SIG-M5 (cell line): ENCODE results near the gene RAI1.
"Not testable (repeated sequence)": the region's sequence is repeated elsewhere in the genome, so short reads cannot be mapped to it uniquely, and the experiment has no call there.

Source experiments
- DNase-seq: peaks from one replicate; lab custom pipeline; 2025; lab: John Stamatoyannopoulos, UW

The RAI1 gene, protein sequence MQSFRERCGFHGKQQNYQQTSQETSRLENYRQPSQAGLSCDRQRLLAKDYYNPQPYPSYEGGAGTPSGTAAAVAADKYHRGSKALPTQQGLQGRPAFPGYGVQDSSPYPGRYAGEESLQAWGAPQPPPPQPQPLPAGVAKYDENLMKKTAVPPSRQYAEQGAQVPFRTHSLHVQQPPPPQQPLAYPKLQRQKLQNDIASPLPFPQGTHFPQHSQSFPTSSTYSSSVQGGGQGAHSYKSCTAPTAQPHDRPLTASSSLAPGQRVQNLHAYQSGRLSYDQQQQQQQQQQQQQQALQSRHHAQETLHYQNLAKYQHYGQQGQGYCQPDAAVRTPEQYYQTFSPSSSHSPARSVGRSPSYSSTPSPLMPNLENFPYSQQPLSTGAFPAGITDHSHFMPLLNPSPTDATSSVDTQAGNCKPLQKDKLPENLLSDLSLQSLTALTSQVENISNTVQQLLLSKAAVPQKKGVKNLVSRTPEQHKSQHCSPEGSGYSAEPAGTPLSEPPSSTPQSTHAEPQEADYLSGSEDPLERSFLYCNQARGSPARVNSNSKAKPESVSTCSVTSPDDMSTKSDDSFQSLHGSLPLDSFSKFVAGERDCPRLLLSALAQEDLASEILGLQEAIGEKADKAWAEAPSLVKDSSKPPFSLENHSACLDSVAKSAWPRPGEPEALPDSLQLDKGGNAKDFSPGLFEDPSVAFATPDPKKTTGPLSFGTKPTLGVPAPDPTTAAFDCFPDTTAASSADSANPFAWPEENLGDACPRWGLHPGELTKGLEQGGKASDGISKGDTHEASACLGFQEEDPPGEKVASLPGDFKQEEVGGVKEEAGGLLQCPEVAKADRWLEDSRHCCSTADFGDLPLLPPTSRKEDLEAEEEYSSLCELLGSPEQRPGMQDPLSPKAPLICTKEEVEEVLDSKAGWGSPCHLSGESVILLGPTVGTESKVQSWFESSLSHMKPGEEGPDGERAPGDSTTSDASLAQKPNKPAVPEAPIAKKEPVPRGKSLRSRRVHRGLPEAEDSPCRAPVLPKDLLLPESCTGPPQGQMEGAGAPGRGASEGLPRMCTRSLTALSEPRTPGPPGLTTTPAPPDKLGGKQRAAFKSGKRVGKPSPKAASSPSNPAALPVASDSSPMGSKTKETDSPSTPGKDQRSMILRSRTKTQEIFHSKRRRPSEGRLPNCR (N-terminal part only)

DNA sequence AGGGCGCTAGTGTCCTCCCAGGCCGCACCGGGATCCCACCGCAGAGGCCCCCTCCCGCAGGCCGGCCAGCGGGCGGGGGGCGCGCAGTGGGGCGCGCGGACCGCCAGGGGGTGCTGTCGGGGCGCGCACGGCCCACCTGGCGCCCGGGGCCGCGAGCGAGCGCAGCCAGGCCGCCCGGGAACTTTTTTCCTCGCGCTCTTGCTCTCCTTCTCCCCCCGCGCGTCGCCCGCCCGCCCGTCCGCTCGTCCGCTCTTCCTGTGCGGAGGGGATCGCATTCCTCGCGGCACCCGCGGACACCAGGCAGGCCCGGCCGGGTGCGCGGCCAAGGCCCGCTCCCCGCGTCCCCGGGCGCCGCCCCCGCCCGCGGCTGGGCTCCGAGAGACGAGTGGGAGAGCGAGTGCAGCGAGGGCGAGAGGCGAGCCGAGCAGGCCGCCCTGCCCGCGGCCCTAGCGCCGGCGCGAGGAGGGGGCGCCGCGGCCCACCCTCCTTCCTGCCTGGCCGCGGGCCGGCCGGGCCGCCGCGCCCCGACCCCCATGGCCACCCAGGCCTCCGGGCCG, at the start of gene RAI1:
Gene RAI1, plus strand, starts transcription at position 272 of the 557 bp plus-strand sequence. CDS start 111,491 bp downstream, outside the sequence.
- no peak for DNase-seq

GRCh38 chr17:17632690-17633089, 48.6 kb upstream of the RAI1 start:
- not testable (repeated sequence) for DNase-seq

DNA sequence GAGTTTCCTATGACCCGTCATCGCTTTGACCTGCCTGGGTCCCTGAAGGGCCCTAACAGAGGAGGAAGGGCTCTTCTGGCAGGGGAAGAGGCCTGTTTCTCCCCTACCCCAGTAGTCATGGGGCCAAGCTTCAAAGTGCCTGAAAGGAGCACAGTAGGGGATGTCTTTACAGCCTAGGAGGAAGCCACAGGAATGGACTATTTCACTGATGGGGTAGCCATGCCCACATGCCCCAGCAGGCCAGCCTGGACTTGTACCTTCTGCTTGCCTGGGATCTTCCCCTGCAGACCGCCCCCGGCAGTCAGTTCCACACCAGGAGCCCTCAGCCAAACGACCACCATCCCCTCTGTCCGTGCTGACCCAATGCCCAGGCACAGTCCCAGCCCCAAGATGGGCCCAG, 47.9 kb upstream of the RAI1 start:
- DNase-seq, result no peak

GRCh38 chr17:17635126-17635525, 46.1 kb upstream of the RAI1 start:
- no peak for DNase-seq

DNA sequence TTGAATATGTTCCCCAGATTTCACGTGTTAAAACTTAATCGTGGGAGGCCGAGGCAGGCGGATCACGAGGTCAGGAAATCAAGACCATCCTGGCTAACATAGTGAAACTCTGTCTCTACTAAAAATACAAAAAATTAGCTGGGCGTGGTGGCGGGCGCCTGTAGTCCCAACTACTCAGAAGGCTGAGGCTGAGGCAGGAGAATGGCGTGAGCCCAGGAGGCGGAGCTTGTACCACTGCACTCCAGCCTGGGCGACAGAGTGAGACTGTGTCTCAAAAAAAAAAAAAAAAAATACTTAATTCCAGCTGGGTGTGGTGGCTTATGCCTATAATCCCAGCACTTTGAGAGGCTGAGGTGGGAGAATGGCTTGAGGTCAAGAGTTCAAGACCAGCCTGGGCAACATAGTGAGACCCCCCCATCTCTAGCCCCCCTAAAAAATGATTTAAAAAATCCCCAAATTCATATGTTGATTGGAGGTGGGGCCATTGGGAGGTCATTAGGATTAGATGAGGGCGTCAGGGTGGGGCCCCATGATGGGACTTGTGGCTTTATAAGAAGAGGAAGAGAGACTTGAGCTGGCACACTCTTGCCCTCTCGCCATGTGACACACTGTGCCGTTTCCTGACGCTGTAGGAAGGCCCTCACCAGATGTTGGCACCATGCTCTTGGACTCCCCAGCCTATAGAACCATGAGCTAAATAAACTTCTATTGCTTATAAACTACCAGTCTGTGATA, 45.6 kb upstream of the RAI1 start:
- not testable (repeated sequence) for DNase-seq

DNA sequence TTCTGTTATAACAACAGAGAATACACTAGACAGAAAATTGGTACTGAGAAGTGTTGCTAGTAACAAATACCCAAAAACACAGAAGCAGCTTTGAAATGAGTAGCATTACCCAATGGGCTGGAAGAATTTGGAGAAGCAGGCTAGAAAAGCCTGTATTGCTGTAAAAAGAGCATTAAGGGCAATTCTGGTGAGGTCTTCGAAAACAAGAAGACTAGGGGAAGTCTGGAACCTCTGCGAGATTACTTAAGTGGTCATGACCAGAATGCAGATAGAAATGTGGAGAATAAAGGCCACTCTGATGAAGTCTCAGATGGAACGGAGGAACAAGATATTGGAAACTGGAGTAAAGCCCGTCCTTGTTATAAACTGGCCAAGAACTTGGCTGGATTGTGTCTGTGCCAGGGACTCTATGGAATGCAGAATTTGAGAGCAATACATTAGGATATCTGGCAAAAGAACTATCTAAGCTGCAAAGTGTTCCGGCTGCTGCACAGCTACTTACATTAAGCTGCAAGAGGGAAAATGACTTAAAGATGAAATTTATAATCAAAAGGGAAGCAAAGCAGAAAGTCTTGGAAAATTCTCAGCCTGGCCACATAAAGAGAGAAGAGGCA, 44.9 kb upstream of the RAI1 start:
- DNase-seq, result no peak

DNA sequence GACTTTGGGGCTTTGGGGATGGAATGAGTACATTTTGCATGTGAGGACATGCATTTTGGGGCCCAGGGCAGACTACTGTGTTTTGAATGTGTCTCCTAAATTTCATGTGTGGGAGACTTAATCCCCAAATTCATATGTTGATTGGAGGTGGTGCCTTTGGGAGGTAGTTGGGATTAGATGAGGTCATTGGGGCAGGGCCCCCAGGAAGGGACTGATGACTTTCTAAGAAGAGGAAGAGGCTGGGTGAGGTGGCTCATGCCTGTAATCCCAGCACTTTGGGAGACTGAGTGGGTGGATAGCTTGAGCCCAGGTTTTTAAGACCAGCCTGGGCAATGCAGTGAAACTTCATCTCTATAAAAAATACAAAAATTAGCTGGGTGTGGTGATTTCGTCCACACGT, 42.8 kb upstream of the RAI1 start:
- DNase-seq, result no peak

- DNase-seq, result not testable (repeated sequence)
These were observed 41.5 kb upstream of the RAI1 start for GRCh38 chr17:17639661-17640270.

DNA sequence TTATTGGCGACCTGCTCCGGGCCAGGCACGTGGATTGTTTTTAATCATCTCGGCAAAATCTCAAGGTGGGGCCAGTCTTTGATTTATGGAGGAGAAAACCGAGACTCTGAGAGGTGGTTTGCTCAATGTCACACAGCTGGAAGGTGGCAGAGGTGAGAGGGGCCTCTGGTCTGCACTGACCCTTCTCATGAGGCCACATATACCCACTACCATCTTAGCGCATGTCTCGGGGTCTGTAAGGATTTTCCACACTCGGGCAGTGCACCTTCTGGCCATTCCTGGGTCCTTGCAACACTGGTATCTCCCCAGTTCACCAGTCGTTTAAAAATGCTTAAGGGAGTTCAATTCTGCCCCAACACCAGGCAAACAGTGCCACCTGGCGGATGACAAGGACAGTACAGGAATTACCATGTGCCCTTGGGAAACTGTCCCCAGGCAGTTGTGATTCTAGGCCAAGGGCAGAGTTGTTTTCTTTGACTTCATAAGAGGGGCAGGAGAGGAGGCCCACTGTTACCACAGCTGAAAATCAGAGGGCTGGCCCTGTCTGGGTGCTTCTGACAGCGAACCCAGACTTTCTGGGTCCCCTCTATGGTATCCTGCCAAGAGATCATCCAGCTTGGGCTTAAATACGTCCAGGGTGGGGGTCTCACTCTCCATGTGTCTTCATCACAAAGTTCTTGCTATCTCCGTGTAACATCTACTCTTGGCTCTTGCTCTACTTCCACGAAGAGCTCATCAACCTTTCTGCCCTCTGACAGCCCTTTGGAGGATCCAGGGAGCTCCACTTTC, 39.4 kb upstream of the RAI1 start:
- DNase-seq, result no peak

- not testable (repeated sequence) for DNase-seq
These were observed 36.1 kb upstream of the RAI1 start for GRCh38 chr17:17645148-17645547.

- DNase-seq, result no peak
These were observed 35.3 kb upstream of the RAI1 start for GRCh38 chr17:17645961-17646360.

- no peak for DNase-seq
These were observed 33.6 kb upstream of the RAI1 start for GRCh38 chr17:17647524-17648178.

DNA sequence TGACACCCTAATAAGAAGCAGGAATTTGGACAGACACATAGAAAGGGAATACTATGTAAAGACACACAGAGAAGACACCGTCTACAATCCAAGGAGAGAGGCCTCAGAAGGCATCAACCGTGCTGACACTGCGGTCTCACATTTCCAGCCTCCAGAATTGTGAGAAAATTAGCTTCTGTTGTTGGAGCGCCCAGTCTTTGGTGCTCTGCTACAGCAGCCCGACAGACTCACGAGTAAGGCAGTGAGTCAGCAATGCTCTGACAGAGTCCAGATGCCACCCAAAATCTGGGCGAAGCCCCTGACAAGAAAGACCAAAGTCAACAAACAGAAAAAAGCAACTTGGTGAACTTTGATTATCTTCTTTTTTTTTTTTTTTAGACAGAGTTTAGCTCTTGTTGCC, 32.5 kb upstream of the RAI1 start:
- no peak for DNase-seq

- DNase-seq, result no peak
These were observed 30.3 kb upstream of the RAI1 start for GRCh38 chr17:17650959-17651358.

GRCh38 chr17:17653343-17653742, 27.9 kb upstream of the RAI1 start:
- no peak for DNase-seq

DNA sequence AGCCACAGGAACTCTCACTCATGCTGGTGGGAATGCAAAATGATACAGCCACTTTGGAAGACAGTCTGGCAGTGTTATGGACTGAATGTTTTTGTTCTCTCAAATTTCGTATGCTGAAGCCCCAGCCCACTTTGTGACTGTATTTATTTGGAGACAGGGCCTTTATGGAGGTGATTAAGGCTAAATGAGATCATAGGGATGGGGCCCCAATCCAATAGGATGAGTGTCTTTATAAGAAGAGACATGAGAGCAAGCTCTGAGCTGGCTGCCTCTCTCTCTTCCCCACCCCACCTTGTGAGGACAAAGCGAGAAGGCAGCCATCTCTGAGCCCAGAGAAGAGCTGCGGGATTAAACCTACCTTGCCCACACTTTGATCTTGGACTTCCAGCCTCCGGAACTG, 21.9 kb upstream of the RAI1 start:
- no peak for DNase-seq

- DNase-seq, result no peak
These were observed 20.1 kb upstream of the RAI1 start for GRCh38 chr17:17661134-17661533.

GRCh38 chr17:17661834-17662385, 19.3 kb upstream of the RAI1 start:
- no peak for DNase-seq
